ENCODE measurements around the gene RAD52. TPM values are rescaled to one million over a fixed set of nuclear protein-coding genes. Genes with fewer than 3 reads are reported as not detected.

RAD52 gene
- 20.3 TPM for total RNA-seq (ENCODE audit: unreplicated experiment)
- long read RNA-seq, partial matches to known transcripts: 0 of 4 reads
- long read RNA-seq, other reads (novel, unspliced or antisense): 4 of 4 reads

GRCh38 chr12:949453-950191, at the start of gene RAD52:
Gene RAD52 (minus strand): TSS chr12:949694. CDS start chr12:933058, 16,636 bp downstream.
- peak; percentile 98 for TF ChIP-seq CTCF (IDR thresholded peaks at IDR 0.05; ENCODE audit: unreplicated experiment)
- Mint-ChIP-seq H3K27me3 (ENCODE audit: unreplicated experiment) (peaks cover 5% of the 10 kb centered on the region), H3K4me1 (ENCODE audit: unreplicated experiment) (peaks cover 6% of the 10 kb centered on the region), H3K4me3 (ENCODE audit: unreplicated experiment) (peak within 1 kb of the TSS; percentile 98), H3K36me3 (ENCODE audit: low read depth, unreplicated experiment) (no peaks in the 10 kb centered on the region), H3K27ac (ENCODE audit: unreplicated experiment) (peak within 1 kb of the TSS; percentile 86), H3K9me3 (ENCODE audit: unreplicated experiment) (no peaks in the 10 kb centered on the region)
- DNase-seq (ENCODE audit: low spot score): peak; percentile 100

GRCh38 chr12:998020-998874, 48.8 kb upstream of the RAD52 start:
- no peak overlapping the region for H3K27ac Mint-ChIP-seq (ENCODE audit: unreplicated experiment)
- peaks cover 4% of the 10 kb centered on the region for H3K36me3 Mint-ChIP-seq (ENCODE audit: low read depth, unreplicated experiment)
- H3K9me3 Mint-ChIP-seq (ENCODE audit: unreplicated experiment): no peaks in the 10 kb centered on the region
- H3K4me1 Mint-ChIP-seq (ENCODE audit: unreplicated experiment): peaks cover 10% of the 10 kb centered on the region
- no peak for DNase-seq (ENCODE audit: low spot score)
- no peaks in the 10 kb centered on the region for H3K27me3 Mint-ChIP-seq (ENCODE audit: unreplicated experiment)
- no peak overlapping the region for H3K4me3 Mint-ChIP-seq (ENCODE audit: unreplicated experiment)
- TF ChIP-seq CTCF (IDR thresholded peaks at IDR 0.05; ENCODE audit: unreplicated experiment): no peak

- TF ChIP-seq CTCF (IDR thresholded peaks at IDR 0.05; ENCODE audit: unreplicated experiment): no peak
- Mint-ChIP-seq H3K9me3 (ENCODE audit: unreplicated experiment) (no peaks in the 10 kb centered on the region), H3K4me3 (ENCODE audit: unreplicated experiment) (no peak overlapping the region), H3K27ac (ENCODE audit: unreplicated experiment) (no peak overlapping the region), H3K4me1 (ENCODE audit: unreplicated experiment) (peaks cover 12% of the 10 kb centered on the region), H3K36me3 (ENCODE audit: low read depth, unreplicated experiment) (peaks cover 4% of the 10 kb centered on the region), H3K27me3 (ENCODE audit: unreplicated experiment) (no peaks in the 10 kb centered on the region)
- no peak for DNase-seq (ENCODE audit: low spot score)
These were observed 48.0 kb upstream of the RAD52 start for GRCh38 chr12:997505-997904.

- no peaks in the 10 kb centered on the region for H3K9me3 Mint-ChIP-seq (ENCODE audit: unreplicated experiment)
- no peak overlapping the region for H3K27ac Mint-ChIP-seq (ENCODE audit: unreplicated experiment)
- peaks cover 2% of the 10 kb centered on the region for H3K27me3 Mint-ChIP-seq (ENCODE audit: unreplicated experiment)
- H3K4me1 Mint-ChIP-seq (ENCODE audit: unreplicated experiment): peaks cover 19% of the 10 kb centered on the region
- DNase-seq (ENCODE audit: low spot score): no peak
- no peak overlapping the region for H3K4me3 Mint-ChIP-seq (ENCODE audit: unreplicated experiment)
- TF ChIP-seq CTCF (IDR thresholded peaks at IDR 0.05; ENCODE audit: unreplicated experiment): no peak
- H3K36me3 Mint-ChIP-seq (ENCODE audit: low read depth, unreplicated experiment): peaks cover 5% of the 10 kb centered on the region
These were observed 47.4 kb upstream of the RAD52 start for GRCh38 chr12:996881-997280.

All from endothelial cell (in vitro differentiated cells).